Measurements from ENCODE around the gene NKX2-3. TPM values are rescaled to one million over a fixed set of nuclear protein-coding genes. Genes with fewer than 3 reads are reported as not detected.

NKX2-3 gene
- polyA plus RNA-seq, 3 donors = not detected

- no peak overlapping the region for H3K27ac ChIP-seq (ENCODE audit: low read depth in 1 of 2, low read length in 2 of 2)
- H4K20me1 ChIP-seq (ENCODE audit: insufficient read depth, low read length) = no peaks in the 10 kb centered on the region
- Mint-ChIP-seq H3K36me3 (peaks cover 12 to 26% of the 10 kb centered on the region in 2 donors), H3K27me3 (ENCODE audit: low read depth in 3 of 3) (peaks cover 97 to 100% (median 97%) of the 10 kb centered on the region in 3 donors), H3K4me3 (peak overlapping the region; percentile 64 to 95), H3K4me1 (peaks cover 77% of the 10 kb centered on the region), H3K9me3 (peaks cover 4 to 54% (median 38%) of the 10 kb centered on the region in 7 donors), H3K27ac (peak overlapping the region in 1 of 7 donors; percentile 50)
- no peaks in the 10 kb centered on the region for H3K36me3 ChIP-seq (replicated peaks in 1 of 2; ENCODE audit: control insufficient read depth in 1 of 2, insufficient read depth in 2 of 2, low read length in 2 of 2)
- TF ChIP-seq CTCF (IDR thresholded peaks at IDR 0.05) = no peak
- H3K4me3 ChIP-seq (replicated peaks in 1 of 3; ENCODE audit: low read depth in 2 of 3, low read length in 3 of 3) = peak overlapping the region in 2 of 3 experiments; percentile 11 to 64
- H3K4me1 ChIP-seq (ENCODE audit: control insufficient read depth in 1 of 2, insufficient read depth in 2 of 2, low read length in 2 of 2) = peaks cover 50 to 81% of the 10 kb centered on the region in 2 donors
- H3K27me3 ChIP-seq (ENCODE audit: control insufficient read depth in 2 of 2, insufficient read depth in 2 of 2, low read length in 2 of 2) = peaks cover 79 to 97% of the 10 kb centered on the region in 2 donors
- no peak for DNase-seq
- H3K9ac ChIP-seq (ENCODE audit: insufficient read depth, low read length, poor library complexity, severe bottlenecking) = no peak overlapping the region
- H3K4me2 ChIP-seq (replicated peaks; ENCODE audit: extremely low read depth, low read length, poor library complexity, severe bottlenecking) = peak overlapping the region; percentile 69
- H3K79me2 ChIP-seq (ENCODE audit: insufficient read depth, low read length) = no peaks in the 10 kb centered on the region
- intact Hi-C loops (cut with micrococcal nuclease) = no loop called here
- H2AFZ ChIP-seq (ENCODE audit: insufficient read depth, low read depth, low read length, poor library complexity, severe bottlenecking) = peak overlapping the region; percentile 57
- H3K9me3 ChIP-seq (replicated peaks in 1 of 2; ENCODE audit: control insufficient read depth in 1 of 2, insufficient read depth in 1 of 2, low read length in 2 of 2) = peaks cover 13 to 56% of the 10 kb centered on the region in 2 donors
- WGBS (ENCODE audit: insufficient coverage) = 2% methylated on average over 40 of the region's 40 CpGs
These were observed 1.6 kb upstream of the NKX2-3 start for GRCh38 chr10:99531026-99531695.

- Mint-ChIP-seq H3K36me3 (peaks cover 12 to 23% of the 10 kb centered on the region in 2 donors), H3K4me3 (peak overlapping the region; percentile 77 to 95), H3K9me3 (peaks cover 4 to 58% (median 38%) of the 10 kb centered on the region in 7 donors), H3K27me3 (ENCODE audit: low read depth in 3 of 3) (peaks cover 96 to 100% (median 96%) of the 10 kb centered on the region in 3 donors), H3K27ac (peak overlapping the region in 1 of 7 donors; percentile 62), H3K4me1 (peaks cover 85% of the 10 kb centered on the region)
- Histone ChIP-seq H3K36me3 (replicated peaks in 1 of 2; ENCODE audit: control insufficient read depth in 1 of 2, insufficient read depth in 2 of 2, low read length in 2 of 2) (no peaks in the 10 kb centered on the region), H3K27ac (ENCODE audit: low read depth in 1 of 2, low read length in 2 of 2) (no peak overlapping the region), H3K4me2 (replicated peaks; ENCODE audit: extremely low read depth, low read length, poor library complexity, severe bottlenecking) (peak overlapping the region; percentile 77), H3K9ac (ENCODE audit: insufficient read depth, low read length, poor library complexity, severe bottlenecking) (no peak overlapping the region), H3K27me3 (ENCODE audit: control insufficient read depth in 2 of 2, insufficient read depth in 2 of 2, low read length in 2 of 2) (peaks cover 83 to 97% of the 10 kb centered on the region in 2 donors), H3K79me2 (ENCODE audit: insufficient read depth, low read length) (no peaks in the 10 kb centered on the region), H2AFZ (ENCODE audit: insufficient read depth, low read depth, low read length, poor library complexity, severe bottlenecking) (peak overlapping the region; percentile 63), H4K20me1 (ENCODE audit: insufficient read depth, low read length) (no peaks in the 10 kb centered on the region), H3K4me1 (ENCODE audit: control insufficient read depth in 1 of 2, insufficient read depth in 2 of 2, low read length in 2 of 2) (peaks cover 56 to 89% of the 10 kb centered on the region in 2 donors), H3K9me3 (replicated peaks in 1 of 2; ENCODE audit: control insufficient read depth in 1 of 2, insufficient read depth in 1 of 2, low read length in 2 of 2) (peaks cover 13 to 59% of the 10 kb centered on the region in 2 donors), H3K4me3 (replicated peaks in 1 of 3; ENCODE audit: low read depth in 2 of 3, low read length in 3 of 3) (peak overlapping the region in 1 of 3 experiments; percentile 73)
- intact Hi-C loops (cut with micrococcal nuclease) = no loop called here
- no peak for DNase-seq
- TF ChIP-seq CTCF (IDR thresholded peaks at IDR 0.05) = no peak
- WGBS (ENCODE audit: insufficient coverage) = 16% methylated on average over 22 of the region's 25 CpGs
These were observed 797 bp upstream of the NKX2-3 start for GRCh38 chr10:99531696-99532593.
